Mammary epithelial cell (primary cell): ENCODE measurements around the gene RCCD1.

Source experiments
- EZH2 ChIP-seq: IDR thresholded peaks from 2 replicates; pipeline ENCODE4 v1.6.1; 2012; ENCODE audit warnings: low read length, inconsistent platforms, borderline replicate concordance
- TF ChIP-seq, protein P1 (sequence below), 2 donors: IDR thresholded peaks in 1 of 2; conservative IDR thresholded peaks in 1 of 2; 2 replicates each; pipeline ENCODE4 v1.5.1; 2011 to 2012; ENCODE audit warnings: inconsistent platforms in 2 of 2, low read length in 2 of 2, mild to moderate bottlenecking in 2 of 2, control low read depth in 1 of 2, low read depth in 1 of 2; ENCODE audit not compliant: insufficient read depth in 1 of 2; ENCODE audit errors: extremely low read depth in 1 of 2

DNA sequence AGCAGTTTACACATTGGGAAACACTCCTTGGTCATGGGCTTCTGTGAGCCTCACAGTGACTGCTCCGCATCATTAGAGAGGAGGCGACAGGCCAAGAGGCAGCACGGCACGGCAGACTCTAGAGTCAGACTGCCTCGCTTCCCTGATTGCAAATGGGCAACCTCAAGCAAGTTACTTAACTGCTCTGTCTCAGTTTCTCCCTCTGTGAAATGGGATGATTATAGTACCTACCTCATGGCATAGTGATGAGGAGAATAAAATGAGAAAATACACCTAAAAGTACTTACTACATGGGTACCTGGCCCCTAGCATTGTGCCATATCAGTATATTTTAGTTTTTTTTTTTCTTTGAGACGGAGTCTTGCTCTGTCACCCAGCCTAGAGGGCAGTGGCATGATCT, 4.0 kb upstream of the RCCD1 start:
- TF ChIP-seq, protein P1, sequence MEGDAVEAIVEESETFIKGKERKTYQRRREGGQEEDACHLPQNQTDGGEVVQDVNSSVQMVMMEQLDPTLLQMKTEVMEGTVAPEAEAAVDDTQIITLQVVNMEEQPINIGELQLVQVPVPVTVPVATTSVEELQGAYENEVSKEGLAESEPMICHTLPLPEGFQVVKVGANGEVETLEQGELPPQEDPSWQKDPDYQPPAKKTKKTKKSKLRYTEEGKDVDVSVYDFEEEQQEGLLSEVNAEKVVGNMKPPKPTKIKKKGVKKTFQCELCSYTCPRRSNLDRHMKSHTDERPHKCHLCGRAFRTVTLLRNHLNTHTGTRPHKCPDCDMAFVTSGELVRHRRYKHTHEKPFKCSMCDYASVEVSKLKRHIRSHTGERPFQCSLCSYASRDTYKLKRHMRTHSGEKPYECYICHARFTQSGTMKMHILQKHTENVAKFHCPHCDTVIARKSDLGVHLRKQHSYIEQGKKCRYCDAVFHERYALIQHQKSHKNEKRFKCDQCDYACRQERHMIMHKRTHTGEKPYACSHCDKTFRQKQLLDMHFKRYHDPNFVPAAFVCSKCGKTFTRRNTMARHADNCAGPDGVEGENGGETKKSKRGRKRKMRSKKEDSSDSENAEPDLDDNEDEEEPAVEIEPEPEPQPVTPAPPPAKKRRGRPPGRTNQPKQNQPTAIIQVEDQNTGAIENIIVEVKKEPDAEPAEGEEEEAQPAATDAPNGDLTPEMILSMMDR (conservative IDR thresholded peaks at IDR 0.05 in 1 of 2, IDR thresholded peaks at IDR 0.05 in 1 of 2; ENCODE audit: extremely low read depth in 1 of 2, insufficient read depth in 1 of 2, low read depth in 1 of 2, low read length in 2 of 2): no peak
- TF ChIP-seq EZH2: no peak
